PC-3 (cell line): ENCODE data around the gene RPL22. TPM values are rescaled to one million over a fixed set of nuclear protein-coding genes. Genes with fewer than 3 reads are reported as not detected.

Experiments
- ATAC-seq: fragments of 200-7000 bp; cut with Tn5 transposase; 2 replicates; pipeline ENCODE4 v1.9.1; 2020; ENCODE audit warnings: mild to moderate bottlenecking, moderate library complexity
- BruUV-seq: library from RNA; stranded (reverse); fragments of 400-500 nt; replicated peaks from 2 replicates; lab custom pipeline; 2021; lab: Mats Ljungman, UMichigan
- CTCF ChIA-PET: fragments of 300-600 bp; sonication (Branson Sonifier 250); formaldehyde crosslinking; loops from one replicate; lab custom pipeline; 2022; ENCODE audit warnings: antibody characterized with exemption; lab: Charles Lee
- POLR2A ChIA-PET: fragments of 300-600 bp; sonication (Branson Sonifier 250); formaldehyde crosslinking; loops from one replicate; lab custom pipeline; 2022; ENCODE audit warnings: antibody characterized with exemption; ENCODE audit not compliant: unreplicated experiment; lab: Charles Lee
- DNase-seq: peaks from one replicate; pipeline ENCODE4 v3.0.0-alpha.2; 2015
- H2AFZ ChIP-seq: fragments of 300-600 bp; sonication (generic); 2 replicates; pipeline ENCODE4 v1.6.0; 2016; ENCODE audit warnings: antibody characterized with exemption, low read length
- H3F3A ChIP-seq: fragments of 300-600 bp; sonication (generic); one replicate; pipeline ENCODE4 v1.6.0; 2017; ENCODE audit warnings: antibody characterized with exemption, low read length, control low read depth, mild to moderate bottlenecking; ENCODE audit not compliant: unreplicated experiment
- H3K27ac ChIP-seq: fragments of 300-600 bp; sonication (generic); 2 replicates; pipeline ENCODE4 v1.5.1; 2016; ENCODE audit warnings: mild to moderate bottlenecking, low read length
- H3K27me3 ChIP-seq: fragments of 300-600 bp; sonication (generic); 2 replicates; pipeline ENCODE4 v1.6.1; 2016; ENCODE audit warnings: low read length, mixed read lengths
- H3K36me3 ChIP-seq: fragments of 300-600 bp; sonication (generic); 2 replicates; pipeline ENCODE4 v1.6.1; 2016; ENCODE audit warnings: low read depth, mixed run types, low read length, mixed read lengths
- H3K4me1 ChIP-seq: fragments of 300-600 bp; sonication (generic); 2 replicates; pipeline ENCODE4 v1.5.1; 2016; ENCODE audit warnings: low read length; ENCODE audit not compliant: insufficient read depth
- H3K4me2 ChIP-seq: fragments of 300-600 bp; sonication (generic); 2 replicates; pipeline ENCODE4 v1.6.0; 2016; ENCODE audit warnings: low read length
- H3K4me3 ChIP-seq: fragments of 300-600 bp; sonication (generic); 2 replicates; pipeline ENCODE4 v1.5.1; 2016; ENCODE audit warnings: mild to moderate bottlenecking, low read length, mixed read lengths
- H3K79me2 ChIP-seq: fragments of 300-600 bp; sonication (generic); 2 replicates; pipeline ENCODE4 v1.6.1; 2017; ENCODE audit warnings: low read length, mixed read lengths
- H3K9ac ChIP-seq: fragments of 300-600 bp; sonication (generic); 2 replicates; pipeline ENCODE4 v1.6.0; 2016; ENCODE audit warnings: mild to moderate bottlenecking, low read length
- H3K9me2 ChIP-seq: fragments of 300-600 bp; sonication (generic); replicated peaks from 2 replicates; pipeline ENCODE4 v1.6.1; 2016; ENCODE audit warnings: mixed run types, low read length, mixed read lengths
- H3K9me3 ChIP-seq: fragments of 300-600 bp; sonication (generic); 2 replicates; pipeline ENCODE4 v1.6.1; 2016; ENCODE audit warnings: low read length, mixed read lengths
- H4K20me1 ChIP-seq: fragments of 300-600 bp; sonication (generic); 2 replicates; pipeline ENCODE4 v1.6.1; 2016; ENCODE audit warnings: low read length, mixed read lengths
- CTCF ChIP-seq: fragments of 300-600 bp; sonication (generic); conservative IDR thresholded peaks from 2 replicates; pipeline ENCODE4 v1.5.1; 2017; ENCODE audit warnings: antibody characterized with exemption, low read depth, mild to moderate bottlenecking, low read length
- EZH2 ChIP-seq: fragments of 300-600 bp; sonication (generic); IDR thresholded peaks from one replicate; pipeline ENCODE4 v1.6.1; 2017; ENCODE audit warnings: antibody characterized with exemption, mild to moderate bottlenecking, low read length; ENCODE audit not compliant: unreplicated experiment
- EZH2phosphoT487 ChIP-seq: fragments of 300-600 bp; sonication (generic); IDR thresholded peaks from 2 replicates; pipeline ENCODE4 v1.6.1; 2018; ENCODE audit warnings: mild to moderate bottlenecking, antibody characterized with exemption, low read length, borderline replicate concordance
- intact Hi-C: fragments of 100-400 bp; cut with micrococcal nuclease; formaldehyde crosslinking; loops from 2 replicates; pipeline ENCODE4 v1.9.0; 2023
- total RNA-seq: library from RNA; depleted of rRNA; stranded (reverse); fragments of >200 nt; gene quantifications from 2 replicates; pipeline ENCODE4 v1.2.3, GENCODE V29; 2014

The RPL22 gene
- total RNA-seq, 1 experiment from 2014 or later: 283 TPM

- POLR2A ChIA-PET: no interaction called here
- CTCF ChIA-PET: no interaction called here
Observed at GRCh38 chr1:6140413-6140812, 59.0 kb downstream of the RPL22 start.

GRCh38 chr1:6137758-6138157 is 61.6 kb downstream of the RPL22 start:
- Histone ChIP-seq H4K20me1 (no peaks in the 10 kb centered on the region), H3K4me3 (no peak overlapping the region), H3F3A (no peaks in the 10 kb centered on the region), H3K9ac (no peak overlapping the region), H3K9me3 (no peaks in the 10 kb centered on the region), H3K9me2 (no peaks in the 10 kb centered on the region), H3K4me2 (no peak overlapping the region), H3K27me3 (no peaks in the 10 kb centered on the region), H3K27ac (no peak overlapping the region), H3K4me1 (no peaks in the 10 kb centered on the region), H3K79me2 (no peaks in the 10 kb centered on the region), H3K36me3 (no peaks in the 10 kb centered on the region), H2AFZ (no peak overlapping the region)
- BruUV-seq: no TSS peak
- no peak for DNase-seq
- ATAC-seq: no peak
- POLR2A ChIA-PET: no interaction called here
- intact Hi-C loops: no loop called here
- TF ChIP-seq CTCF (peak; percentile 28; the same call in 1 of the 2 replicates), EZH2 (no peak)
- CTCF ChIA-PET: interaction anchor here (1.0 kb wide), 1 partner anchor 29 kb away, joined by 3 read pairs; no protein-coding TSS in a partner anchor

More at GRCh38 chr1:6140413-6140812, 59.0 kb downstream of the RPL22 start:
- no TSS peak for BruUV-seq
- no peaks in the 10 kb centered on the region for H3K9me2 ChIP-seq
- H3K27ac ChIP-seq: no peak overlapping the region
- intact Hi-C loops: no loop called here
- H3K4me3 ChIP-seq: no peak overlapping the region
- H3K4me2 ChIP-seq: no peak overlapping the region
- no peak overlapping the region for H3K9ac ChIP-seq
- no peaks in the 10 kb centered on the region for H3K9me3 ChIP-seq
- no peaks in the 10 kb centered on the region for H3K79me2 ChIP-seq
- H4K20me1 ChIP-seq: no peaks in the 10 kb centered on the region
- H3K36me3 ChIP-seq: no peaks in the 10 kb centered on the region
- no peak overlapping the region for H2AFZ ChIP-seq
- ATAC-seq (no peak), DNase-seq (no peak)
- no peak for TF ChIP-seq EZH2
- no peak for TF ChIP-seq CTCF
- TF ChIP-seq EZH2phosphoT487: no peak
- H3K4me1 ChIP-seq: peaks cover 12% of the 10 kb centered on the region
- H3K27me3 ChIP-seq: no peaks in the 10 kb centered on the region
- H3F3A ChIP-seq: no peaks in the 10 kb centered on the region

GRCh38 chr1:6136516-6137220 is 62.7 kb downstream of the RPL22 start:
- ChIA-PET CTCF (interaction anchor here (1.0 kb wide), 1 partner anchor 28 kb away, joined by 3 read pairs; no protein-coding TSS in a partner anchor), POLR2A (interaction anchor here (0.6 kb wide), 1 partner anchor 22 kb away, joined by 4 read pairs; no protein-coding TSS in a partner anchor)
- H3K27ac ChIP-seq: no peak overlapping the region
- no peaks in the 10 kb centered on the region for H3K36me3 ChIP-seq
- H4K20me1 ChIP-seq: no peaks in the 10 kb centered on the region
- H3K9me2 ChIP-seq: no peaks in the 10 kb centered on the region
- H3K4me2 ChIP-seq: no peak overlapping the region
- TF ChIP-seq EZH2phosphoT487 (no peak), EZH2 (no peak), CTCF (no peak)
- no peaks in the 10 kb centered on the region for H3K4me1 ChIP-seq
- no peak overlapping the region for H3K9ac ChIP-seq
- H3K9me3 ChIP-seq: no peaks in the 10 kb centered on the region
- ATAC-seq (no peak), DNase-seq (no peak)
- H3K27me3 ChIP-seq: no peaks in the 10 kb centered on the region
- H3K4me3 ChIP-seq: no peak overlapping the region
- no peaks in the 10 kb centered on the region for H3F3A ChIP-seq
- no peak overlapping the region for H2AFZ ChIP-seq
- intact Hi-C loops: no loop called here
- BruUV-seq: no TSS peak
- no peaks in the 10 kb centered on the region for H3K79me2 ChIP-seq
